Measurements from ENCODE around the gene ISY1.

GRCh38 chr3:129184396-129184657, 23.5 kb upstream of the ISY1 start:
- no peak for TF ChIP-seq CTCF (IDR thresholded peaks at IDR 0.05; ENCODE audit: low read depth, low read length, poor library complexity, severe bottlenecking)
- no peak for TF ChIP-seq EZH2phosphoT487 (IDR thresholded peaks at IDR 0.05; ENCODE audit: borderline replicate concordance, low read length)

Data from DOHH2 (cell line).